Sigmoid colon (tissue), 7 donors: ENCODE results near the gene SPDYE4. TPM values are rescaled to one million over a fixed set of nuclear protein-coding genes. Genes with fewer than 3 reads are reported as not detected.

Experiments used
- DNase-seq: peaks from one replicate; pipeline ENCODE4 v3.0.0-alpha.2; 2019
- H3K27ac ChIP-seq, 4 donors: fragments of 200-600 bp; sonication (generic); one replicate each; pipeline ENCODE4 v1.5.1; 2016 to 2019; ENCODE audit warnings: mild to moderate bottlenecking in 1 of 4
- H3K27me3 ChIP-seq, 3 donors: fragments of 200-600 bp; sonication (generic); one replicate each; pipeline ENCODE4 v1.5.1; 2019; ENCODE audit warnings: mild to moderate bottlenecking in 1 of 3
- H3K36me3 ChIP-seq, 4 donors: fragments of 200-600 bp; sonication (generic); one replicate each; pipeline ENCODE4 v1.5.1; 2016 to 2019
- H3K4me1 ChIP-seq, 4 donors: fragments of 200-600 bp; sonication (generic); one replicate each; pipeline ENCODE4 v1.5.1; 2017 to 2019
- H3K4me3 ChIP-seq, 4 donors: fragments of 200-600 bp; sonication (generic); one replicate each; pipeline ENCODE4 v1.5.1; 2017 to 2019; ENCODE audit warnings: mild to moderate bottlenecking in 2 of 4, moderate library complexity in 1 of 4
- H3K9me3 ChIP-seq, 4 donors: fragments of 200-600 bp in 3 of 4; sonication (generic) in 3 of 4; one replicate each; pipeline versions ENCODE4 v1.5.1 to v1.6.1; 2013 to 2019
- EP300 ChIP-seq, 4 donors: sonication (generic); formaldehyde crosslinking; IDR thresholded peaks; one replicate each; pipeline ENCODE4 v1.6.1; 2017; ENCODE audit warnings: antibody characterized with exemption in 4 of 4
- POLR2A ChIP-seq, 2 donors: fragments of 450-650 bp; IDR thresholded peaks; one replicate each; pipeline ENCODE4 v1.6.1; 2016; ENCODE audit warnings: antibody characterized with exemption in 2 of 2, mild to moderate bottlenecking in 2 of 2, moderate library complexity in 2 of 2
- POLR2AphosphoS5 ChIP-seq, 4 donors: sonication (generic); formaldehyde crosslinking; IDR thresholded peaks; one replicate each; pipeline ENCODE4 v1.6.1; 2017; ENCODE audit warnings: antibody characterized with exemption in 4 of 4
- WGBS, 2 donors: extraction: QIAGEN DNeasy Blood & Tissue Kit; methylation state at CpG; one replicate each; pipeline ENCODE4 v1.1.7; 2013; 5-methylcytosine and 5-hydroxymethylcytosine counted together
- intact Hi-C: fragments of 100-400 bp; cut with DNase I; formaldehyde crosslinking; loops from one replicate; pipeline ENCODE4 v1.15.1; 2023
- polyA plus RNA-seq, 3 donors: library from polyadenylated mRNA; stranded (reverse); fragments of 200-250 nt; gene quantifications; one replicate each; pipeline ENCODE4 v1.2.3, GENCODE V29; 2013
- total RNA-seq, 4 donors: library from RNA; depleted of rRNA; stranded (reverse); fragments of >200 nt; gene quantifications; one replicate each; pipeline ENCODE4 v1.1.0, GENCODE V29; 2016
- TF ChIP-seq, protein P1 (sequence below), 4 experiments: fragments of 450-650 bp in 3 of 4; fragments of 200-600 bp in 1 of 4; IDR thresholded peaks; one replicate each; pipeline ENCODE4 v1.5.1; 2016 to 2019; ENCODE audit warnings: antibody characterized with exemption in 4 of 4, mild to moderate bottlenecking in 3 of 4, moderate library complexity in 2 of 4
- donor health status: healthy with polysubstance abuse.
- donor health status: Bipolar disorder and iron deficiency.
- donor health status: healthy.

SPDYE4 gene
- total and polyA plus RNA-seq, 7 donors = not detected

DNA sequence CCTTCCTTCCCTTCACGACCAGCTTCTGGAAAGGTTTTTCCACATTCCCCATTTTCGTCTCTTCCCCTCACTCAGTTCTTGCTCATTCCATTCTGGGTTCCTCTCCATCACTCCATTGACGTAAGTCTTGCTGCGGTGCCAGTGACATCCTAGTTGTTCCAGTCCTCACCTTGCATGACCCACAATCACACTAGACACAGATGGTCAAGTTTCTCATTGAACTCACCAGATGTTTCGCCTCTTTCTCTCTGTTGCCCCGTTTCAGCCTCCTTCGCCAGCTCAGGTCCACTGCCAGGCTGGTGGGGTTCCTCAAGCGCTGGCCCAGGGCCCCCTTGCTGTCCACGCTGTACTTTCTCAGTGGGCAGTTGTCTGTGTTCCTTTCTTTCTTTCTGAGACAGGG is 57.1 kb downstream of the SPDYE4 start:
- Histone ChIP-seq H3K27ac (no peak overlapping the region), H3K9me3 (no peaks in the 10 kb centered on the region), H3K4me3 (no peak overlapping the region), H3K27me3 (no peaks in the 10 kb centered on the region), H3K36me3 (no peaks in the 10 kb centered on the region), H3K4me1 (peaks cover 0 to 27% (median 17%) of the 10 kb centered on the region in 4 donors)
- TF ChIP-seq, protein P1, sequence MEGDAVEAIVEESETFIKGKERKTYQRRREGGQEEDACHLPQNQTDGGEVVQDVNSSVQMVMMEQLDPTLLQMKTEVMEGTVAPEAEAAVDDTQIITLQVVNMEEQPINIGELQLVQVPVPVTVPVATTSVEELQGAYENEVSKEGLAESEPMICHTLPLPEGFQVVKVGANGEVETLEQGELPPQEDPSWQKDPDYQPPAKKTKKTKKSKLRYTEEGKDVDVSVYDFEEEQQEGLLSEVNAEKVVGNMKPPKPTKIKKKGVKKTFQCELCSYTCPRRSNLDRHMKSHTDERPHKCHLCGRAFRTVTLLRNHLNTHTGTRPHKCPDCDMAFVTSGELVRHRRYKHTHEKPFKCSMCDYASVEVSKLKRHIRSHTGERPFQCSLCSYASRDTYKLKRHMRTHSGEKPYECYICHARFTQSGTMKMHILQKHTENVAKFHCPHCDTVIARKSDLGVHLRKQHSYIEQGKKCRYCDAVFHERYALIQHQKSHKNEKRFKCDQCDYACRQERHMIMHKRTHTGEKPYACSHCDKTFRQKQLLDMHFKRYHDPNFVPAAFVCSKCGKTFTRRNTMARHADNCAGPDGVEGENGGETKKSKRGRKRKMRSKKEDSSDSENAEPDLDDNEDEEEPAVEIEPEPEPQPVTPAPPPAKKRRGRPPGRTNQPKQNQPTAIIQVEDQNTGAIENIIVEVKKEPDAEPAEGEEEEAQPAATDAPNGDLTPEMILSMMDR (IDR thresholded peaks at IDR 0.05) = no peak
- no peak for TF ChIP-seq POLR2AphosphoS5 (IDR thresholded peaks at IDR 0.05)
- TF ChIP-seq EP300 (IDR thresholded peaks at IDR 0.05) = no peak
- TF ChIP-seq POLR2A (IDR thresholded peaks at IDR 0.05) = no peak
- DNase-seq = no peak
- WGBS, 2 donors = 86 to 90% methylated on average over 9 of the region's 9 CpGs
- intact Hi-C loops = no loop called here

Other genes starting within 250 kb of the SPDYE4 start
- 10 to 100 TPM; 22.8 to 34.6 (median 29.0) TPM for gene MYH10, start 127.8 kb downstream of the SPDYE4 start, total RNA-seq
- 1 to 10 TPM in 2 of 3 donors, under 1 TPM in 1; 0.92 to 8.4 (median 7.1) TPM for gene MYH10, start 127.8 kb downstream of the SPDYE4 start, polyA plus RNA-seq
- gene CCDC42, start 13.7 kb downstream of the SPDYE4 start, total RNA-seq = not detected
- under 1 TPM in 1 of 3 donors, not detected in 2; 0.04 TPM for gene CCDC42, start 13.7 kb downstream of the SPDYE4 start, polyA plus RNA-seq
- gene MFSD6L, start 40.8 kb upstream of the SPDYE4 start, total RNA-seq = not detected
- 1 to 10 TPM in 2 of 3 donors, under 1 TPM in 1; 0.69 to 4.9 (median 1.2) TPM for gene MFSD6L, start 40.8 kb upstream of the SPDYE4 start, polyA plus RNA-seq
- 1 to 10 TPM in 1 of 4 donors, under 1 TPM in 1, not detected in 2; 0.54 to 1.1 TPM for gene PIK3R6, start 109.1 kb upstream of the SPDYE4 start, total RNA-seq
- gene PIK3R6, start 109.1 kb upstream of the SPDYE4 start, polyA plus RNA-seq = 1 to 10 TPM in 1 of 3 donors, under 1 TPM in 2; 0.69 to 1.2 (median 0.77) TPM
- gene PIK3R5, start 207.2 kb upstream of the SPDYE4 start, total RNA-seq = 10 to 100 TPM in 2 of 4 donors, 1 to 10 TPM in 2; 5.4 to 13.6 (median 9.9) TPM
- 10 to 100 TPM in 1 of 3 donors, 1 to 10 TPM in 2; 2.4 to 12.4 (median 3.5) TPM for gene PIK3R5, start 207.2 kb upstream of the SPDYE4 start, polyA plus RNA-seq